Measurements from ENCODE around the gene LBP.

DNA sequence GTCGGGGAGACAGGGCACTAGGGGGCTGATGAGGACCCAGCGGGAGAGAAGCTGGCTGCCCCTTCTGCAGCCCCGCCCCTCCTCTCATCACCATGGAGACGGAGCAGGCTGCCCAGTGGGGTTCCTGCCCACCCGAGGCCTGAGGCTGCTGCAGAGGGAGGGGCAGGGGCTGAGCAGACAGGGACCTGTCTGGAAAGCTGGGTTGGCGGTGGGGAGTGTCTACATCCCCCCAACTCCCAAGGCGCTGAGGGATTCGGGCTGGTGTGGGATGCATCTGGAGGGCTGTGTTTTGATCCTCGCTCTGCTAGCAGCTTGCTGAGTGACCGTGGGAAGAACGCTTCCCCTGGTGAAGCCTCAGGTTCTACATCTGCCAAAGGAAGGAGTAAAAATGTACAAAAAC, 43.5 kb upstream of the LBP start:
- TF ChIP-seq POLR2A (IDR thresholded peaks at IDR 0.05), result no peak
- no peak for TF ChIP-seq CTCF (IDR thresholded peaks at IDR 0.05)
